Erythroblast (primary cell): ENCODE measurements around the gene STK38.

Source experiments
- GATA1 ChIP-seq: IDR thresholded peaks from 2 replicates; pipeline ENCODE4 v1.6.1; 2011; ENCODE audit warnings: low read depth, mild to moderate bottlenecking, control low read depth, low read length, moderate library complexity
- POLR2A ChIP-seq: IDR thresholded peaks from 2 replicates; pipeline ENCODE4 v1.6.1; 2011; ENCODE audit warnings: mild to moderate bottlenecking, low read length

DNA sequence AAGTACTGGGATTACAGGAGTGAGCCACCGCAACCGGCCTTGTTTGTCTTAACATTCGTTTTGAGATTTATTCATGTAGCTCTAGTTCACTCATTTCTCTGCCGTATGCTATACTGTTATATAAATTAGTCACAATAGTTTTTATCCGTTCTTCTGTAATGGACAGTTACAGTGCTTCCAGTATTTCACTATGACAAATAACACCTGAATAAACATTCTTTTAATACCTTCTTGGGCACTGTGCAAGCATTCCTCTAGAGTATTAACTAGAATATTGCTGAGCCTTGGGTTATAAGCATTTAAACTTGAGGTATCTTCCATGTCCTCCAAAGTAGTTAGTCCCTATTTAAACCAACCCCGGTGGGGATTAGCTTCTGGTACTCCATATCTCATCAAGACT lies 45.6 kb downstream of the STK38 start:
- TF ChIP-seq POLR2A (no peak), GATA1 (no peak)
